ENCODE measurements around the gene GLRX3.
A peak's percentile ranks its signal among the peaks of the same experiment; 100 is the strongest.

The GLRX3 gene

DNA sequence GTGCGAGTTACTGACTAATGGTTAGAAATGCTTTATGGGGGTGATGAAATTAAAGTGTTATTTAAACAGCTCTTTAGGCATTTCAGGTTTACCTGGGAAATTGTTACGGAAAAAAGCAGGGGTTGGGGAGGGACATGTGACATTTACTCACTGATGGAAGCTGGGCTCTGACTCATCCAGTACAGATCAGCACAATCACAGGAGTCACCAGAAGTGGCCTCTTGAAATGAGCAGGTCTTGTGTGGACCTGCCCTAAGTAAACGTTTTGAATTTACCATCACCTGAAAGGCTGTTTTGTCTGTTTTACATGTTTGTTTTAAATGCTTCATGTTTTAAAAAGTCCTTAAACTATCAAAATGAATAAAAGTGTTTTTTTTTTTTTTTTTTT is 2.3 kb downstream of the GLRX3 start:
- no peak for DNase-seq

DNA sequence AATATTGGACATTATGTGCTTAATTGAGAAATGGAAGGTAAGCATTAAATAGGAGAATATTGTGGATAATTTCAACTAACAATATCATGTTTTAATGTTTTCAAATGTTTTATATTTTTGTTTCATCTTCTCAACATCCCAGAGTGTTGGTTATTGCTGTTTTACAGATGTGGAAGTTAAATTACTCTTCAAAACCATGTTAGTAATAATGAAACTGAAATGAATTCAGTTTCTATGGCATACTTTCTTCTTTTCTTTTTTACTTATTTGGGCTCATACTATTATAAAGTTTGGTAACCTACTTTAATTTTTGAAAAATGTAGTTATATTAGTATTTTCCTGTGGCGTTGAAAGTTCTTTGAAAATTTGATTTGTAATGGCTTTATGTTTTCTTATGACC is 4.2 kb downstream of the GLRX3 start:
- no peak for DNase-seq

DNA sequence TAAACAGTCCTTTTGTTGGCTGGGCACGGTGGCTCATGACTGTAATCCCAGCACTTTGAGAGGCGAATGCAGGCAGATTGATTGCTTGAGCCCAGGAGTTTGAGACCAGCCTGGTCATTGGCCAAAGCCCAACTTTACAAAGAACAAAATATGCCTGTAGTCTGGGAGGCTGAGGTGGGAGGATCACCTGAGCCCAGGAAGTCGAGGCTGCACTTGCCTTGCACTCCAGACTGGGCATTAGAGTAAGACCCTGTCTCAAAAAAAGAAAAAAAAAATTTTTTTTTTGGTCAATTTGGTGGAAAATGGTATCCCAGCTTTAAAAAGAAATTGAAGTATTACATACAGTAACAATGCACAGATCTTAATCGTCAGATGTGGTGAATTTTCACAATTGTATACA is 4.8 kb downstream of the GLRX3 start:
- DNase-seq: no peak

DNA sequence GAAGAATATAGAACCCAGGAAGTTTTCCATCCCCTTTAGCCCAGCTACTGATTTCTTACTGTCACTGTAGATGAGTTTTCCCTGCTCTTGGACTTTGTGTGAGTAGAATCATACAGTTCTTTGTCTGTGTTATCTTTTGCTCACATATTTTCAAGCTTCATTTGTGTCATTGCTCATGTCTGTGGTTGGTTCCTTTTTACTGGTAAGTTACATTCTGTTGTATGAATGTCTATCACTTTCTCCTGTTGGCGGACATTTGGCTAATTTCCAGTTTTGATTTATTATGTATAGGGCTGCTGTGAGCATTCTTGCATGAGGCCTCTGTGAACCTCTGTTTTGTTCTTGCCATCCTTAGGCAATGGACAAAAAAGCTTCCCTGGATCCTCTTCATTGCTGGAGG is 5.3 kb downstream of the GLRX3 start:
- peak; percentile 50 for DNase-seq

DNA sequence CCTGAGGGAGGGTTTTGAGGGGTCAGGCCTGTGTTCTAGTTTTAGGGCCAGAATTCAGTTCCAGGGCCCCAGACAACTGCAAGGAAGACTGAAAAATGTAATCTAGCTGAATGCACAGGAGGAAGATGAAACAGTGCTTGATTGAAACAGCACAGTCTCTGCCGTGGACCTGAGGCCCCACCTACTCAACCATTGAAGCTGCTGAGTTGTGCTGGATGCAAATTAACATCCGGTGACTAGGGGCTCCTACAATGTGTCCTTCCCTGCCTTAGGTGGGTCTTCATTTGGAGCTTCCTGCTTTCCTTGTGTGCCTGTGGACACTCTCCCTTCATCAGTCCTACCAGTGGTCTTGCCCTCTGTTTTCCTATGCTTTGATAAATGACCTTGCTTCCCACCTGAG is 5.7 kb downstream of the GLRX3 start:
- DNase-seq: no peak

DNA sequence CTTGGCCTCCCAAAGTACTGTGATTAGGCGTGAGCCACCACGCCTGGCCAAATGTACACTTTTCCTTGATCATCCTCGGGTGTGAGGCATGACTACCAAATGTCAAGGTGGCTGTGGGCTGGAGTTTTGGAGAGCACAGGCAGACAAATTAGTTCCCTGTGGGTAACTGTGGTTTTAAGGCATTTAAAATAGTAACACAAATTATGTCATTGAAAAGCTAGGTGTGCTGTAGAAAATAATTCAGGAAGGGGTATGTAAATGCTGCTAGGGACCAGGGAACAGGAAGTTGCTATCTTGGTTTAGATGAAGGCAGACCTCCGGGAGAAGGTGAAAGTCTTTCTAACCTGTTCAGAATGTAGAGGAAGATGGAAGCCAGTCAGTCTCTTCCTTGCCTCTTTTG is 9.9 kb downstream of the GLRX3 start:
- no peak for DNase-seq

DNA sequence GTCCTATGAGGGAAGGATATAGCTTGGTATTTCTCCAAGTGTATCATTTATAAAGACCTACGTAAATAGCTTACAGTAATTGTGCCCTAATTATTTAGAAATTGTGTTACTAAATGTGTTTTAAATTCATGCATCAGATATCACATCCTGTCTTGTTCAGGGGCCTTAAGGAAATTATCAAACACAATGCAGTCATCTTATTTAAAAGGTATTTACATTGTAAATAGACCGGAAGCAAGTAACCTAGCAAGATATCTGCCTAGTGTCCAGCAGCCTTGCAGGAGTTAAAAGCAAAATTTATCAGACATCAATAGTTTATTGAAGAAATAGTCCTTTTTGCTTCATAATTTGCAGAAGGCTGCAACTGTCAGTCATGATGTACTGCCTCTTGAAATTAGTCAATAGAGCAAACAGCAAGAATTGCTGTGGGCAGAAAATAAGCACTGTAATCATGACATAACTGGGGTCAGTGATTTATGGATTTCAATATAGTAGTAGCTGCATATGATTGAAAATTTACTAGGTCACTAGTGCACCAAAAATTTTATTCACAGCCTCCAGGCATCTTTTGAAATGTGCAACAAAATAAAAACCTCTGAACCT is 23.1 kb downstream of the GLRX3 start:
- DNase-seq: no peak

DNA sequence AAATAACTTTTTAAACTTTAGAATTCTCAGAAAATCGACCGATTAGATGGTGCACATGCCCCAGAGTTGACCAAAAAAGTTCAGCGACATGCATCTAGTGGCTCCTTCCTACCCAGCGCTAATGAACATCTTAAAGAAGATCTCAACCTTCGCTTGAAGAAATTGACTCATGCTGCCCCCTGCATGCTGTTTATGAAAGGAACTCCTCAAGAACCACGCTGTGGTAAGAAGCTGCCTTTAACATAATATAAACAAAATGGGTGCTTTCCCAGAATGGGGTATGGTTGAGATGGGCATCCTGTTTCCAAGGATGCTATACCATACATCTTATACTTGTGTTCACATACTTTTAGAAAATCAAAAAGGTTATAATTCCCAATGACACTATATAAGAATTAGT is 24.6 kb downstream of the GLRX3 start:
- DNase-seq: no peak

DNA sequence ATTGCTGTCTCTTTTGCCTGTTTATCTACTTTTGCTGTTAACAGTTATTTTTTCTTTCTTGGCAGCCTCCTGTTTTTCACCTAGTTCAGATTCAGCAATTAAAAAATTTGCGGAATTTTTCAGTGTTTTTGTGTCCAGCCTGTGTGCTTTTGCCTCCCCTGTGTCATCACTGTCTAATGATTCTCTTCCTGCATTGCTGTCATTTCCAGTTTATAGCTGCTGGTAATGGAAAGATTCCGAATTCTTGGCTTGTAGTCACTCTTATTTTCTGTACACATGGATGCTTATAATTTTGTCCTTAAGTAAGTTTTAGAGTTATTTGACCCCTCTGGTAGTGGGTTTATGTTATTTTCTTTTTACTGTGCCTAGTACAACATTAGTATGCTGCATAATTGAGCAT is 25.1 kb downstream of the GLRX3 start:
- no peak for DNase-seq

DNA sequence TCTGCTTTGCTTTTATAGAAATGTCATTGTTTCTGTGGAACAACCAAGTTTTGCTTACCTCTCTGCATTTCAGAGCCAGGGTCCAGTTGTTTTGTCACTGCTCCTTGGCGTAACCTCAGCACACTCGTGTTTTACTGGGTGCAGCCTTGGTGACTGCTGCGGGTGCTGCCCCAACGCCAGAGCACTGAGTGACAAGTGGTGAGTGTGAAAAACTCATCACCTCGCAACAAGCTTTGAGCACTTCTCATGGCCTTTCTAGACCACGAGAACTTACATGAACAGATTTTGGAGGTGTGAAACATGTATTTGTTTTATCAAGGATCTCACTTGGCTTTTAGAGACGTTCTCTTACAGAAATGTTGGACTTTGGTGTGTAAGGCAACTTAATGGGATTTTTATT is 31.0 kb downstream of the GLRX3 start:
- no peak for DNase-seq

DNA sequence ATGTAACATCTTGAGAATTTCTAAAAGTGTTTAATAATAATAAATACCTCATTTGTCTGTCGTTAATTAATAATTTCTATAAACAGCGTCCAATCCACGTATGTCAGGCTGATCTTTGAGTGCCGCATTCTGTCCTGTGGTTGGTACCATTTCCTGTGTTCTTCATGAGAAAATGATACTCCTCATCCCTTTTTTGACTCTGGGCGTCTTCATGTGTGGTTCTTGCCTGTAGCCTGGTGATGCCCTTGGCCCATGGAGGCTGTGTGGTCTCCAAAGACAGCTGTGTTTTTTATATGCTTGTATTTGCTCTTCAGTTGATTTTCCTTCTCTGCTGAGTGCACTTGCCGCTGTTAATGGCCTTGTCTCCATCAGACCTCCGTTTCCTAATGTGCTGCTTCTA is 31.5 kb downstream of the GLRX3 start:
- no peak for DNase-seq

DNA sequence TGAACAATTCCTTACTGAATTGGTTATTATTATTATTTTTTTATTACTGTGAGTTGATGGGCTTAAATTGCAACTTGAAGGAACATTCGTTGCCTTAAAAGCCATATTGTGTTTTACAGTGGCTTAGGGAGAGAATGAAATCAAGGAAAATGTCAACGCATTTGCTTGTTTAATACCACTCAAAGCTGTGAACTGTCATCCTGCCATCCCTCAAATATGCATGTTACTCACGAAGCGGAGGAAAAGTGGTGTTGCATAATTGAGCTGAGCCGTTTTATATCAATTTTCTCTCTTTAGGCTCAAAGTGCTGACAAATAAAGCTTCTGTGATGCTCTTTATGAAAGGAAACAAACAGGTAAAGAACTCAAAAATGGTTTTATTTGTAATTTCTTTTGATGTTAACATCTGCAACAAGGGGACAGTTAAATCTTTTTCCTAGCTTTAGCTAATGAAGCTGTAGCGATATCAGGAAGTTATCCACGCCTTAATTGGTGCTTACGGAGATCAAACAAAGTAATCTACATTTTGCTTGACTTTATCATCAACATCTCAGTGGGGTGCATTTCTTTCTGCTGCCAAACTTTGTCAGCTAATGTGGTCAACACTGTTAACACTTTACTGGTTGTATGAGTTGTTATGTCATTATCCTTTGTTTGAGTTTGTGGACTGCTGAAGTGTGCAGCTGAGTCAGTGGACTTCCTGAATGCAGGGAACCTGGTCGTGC is 33.1 kb downstream of the GLRX3 start:
- peak; percentile 40 for DNase-seq

DNA sequence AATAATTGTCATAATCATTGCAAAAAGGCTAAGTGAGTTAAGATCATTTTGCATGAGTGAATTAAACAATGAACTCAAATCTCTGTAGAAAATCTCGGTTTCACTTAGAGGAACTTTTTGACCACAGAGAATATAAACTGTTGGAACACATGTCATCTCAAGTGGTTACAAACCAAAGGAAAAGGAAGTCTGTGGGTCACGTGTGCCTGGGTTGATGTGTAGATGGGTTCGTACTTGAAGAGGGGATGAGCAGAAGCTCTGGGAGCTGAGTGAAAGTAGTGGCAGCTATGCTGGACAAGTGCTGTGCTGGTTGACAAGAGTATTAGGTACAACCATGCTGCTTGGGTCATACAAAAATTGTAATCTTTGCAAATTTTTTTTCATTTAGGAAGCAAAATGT is 35.0 kb downstream of the GLRX3 start:
- no peak for DNase-seq

DNA sequence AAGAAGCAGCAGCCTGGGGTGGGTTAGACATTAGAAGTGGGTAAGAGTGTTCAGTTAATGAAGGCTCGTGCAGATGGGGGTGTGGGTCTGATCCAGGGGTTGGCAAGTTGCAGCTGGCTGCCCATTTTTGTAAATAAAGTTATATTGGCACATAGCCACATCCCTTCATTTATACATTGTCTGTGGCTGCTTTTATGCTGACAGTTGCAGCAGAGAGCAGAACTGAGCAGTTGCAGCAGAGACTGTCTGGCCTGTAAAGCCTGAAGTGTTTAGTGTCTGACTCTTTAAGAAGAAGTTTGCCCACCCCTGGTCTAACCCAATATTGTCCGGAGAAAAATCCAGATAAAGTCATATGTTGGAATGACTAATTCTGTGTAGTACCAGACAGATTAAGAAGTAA is 38.1 kb downstream of the GLRX3 start:
- no peak for DNase-seq

DNA sequence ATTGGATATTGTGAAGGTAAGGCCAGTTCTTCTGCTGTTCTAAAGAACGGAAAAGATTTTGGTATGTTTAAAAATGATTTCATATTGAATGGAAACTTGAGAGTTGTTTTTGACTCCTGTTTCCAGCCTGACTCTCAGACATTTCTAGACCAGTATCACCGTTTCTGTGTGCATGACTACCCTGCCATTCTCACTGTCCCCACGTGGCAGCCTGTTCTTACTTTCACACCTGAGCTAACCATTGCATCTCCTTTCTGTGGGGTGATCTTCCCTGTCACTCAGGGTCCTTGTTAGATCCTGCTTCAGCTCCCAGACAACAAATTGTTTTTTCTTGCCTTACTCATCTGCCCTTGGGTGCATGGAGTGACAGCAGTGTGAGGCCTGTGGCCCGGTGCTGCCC is 38.9 kb downstream of the GLRX3 start:
- DNase-seq: no peak

DNA sequence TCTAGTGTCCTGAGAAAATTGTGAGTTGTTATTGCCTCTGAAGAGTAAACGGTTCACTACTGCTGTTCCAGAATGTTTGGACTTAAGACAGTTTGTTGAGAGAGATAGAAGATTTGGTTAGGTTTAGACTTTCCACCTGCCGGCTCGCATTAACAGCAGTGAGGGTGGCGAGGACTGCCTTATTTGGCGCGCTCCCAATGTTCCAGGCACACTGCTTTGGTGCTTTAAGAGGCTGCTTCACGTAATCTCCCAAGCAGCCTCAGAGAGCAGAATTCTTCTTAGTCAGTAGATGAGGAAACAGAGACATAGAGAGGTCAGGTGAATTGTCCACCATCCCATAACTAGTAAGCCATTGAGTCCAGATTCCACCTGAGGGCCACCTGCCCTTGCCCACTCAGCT is 41.1 kb downstream of the GLRX3 start:
- DNase-seq: no peak

DNA sequence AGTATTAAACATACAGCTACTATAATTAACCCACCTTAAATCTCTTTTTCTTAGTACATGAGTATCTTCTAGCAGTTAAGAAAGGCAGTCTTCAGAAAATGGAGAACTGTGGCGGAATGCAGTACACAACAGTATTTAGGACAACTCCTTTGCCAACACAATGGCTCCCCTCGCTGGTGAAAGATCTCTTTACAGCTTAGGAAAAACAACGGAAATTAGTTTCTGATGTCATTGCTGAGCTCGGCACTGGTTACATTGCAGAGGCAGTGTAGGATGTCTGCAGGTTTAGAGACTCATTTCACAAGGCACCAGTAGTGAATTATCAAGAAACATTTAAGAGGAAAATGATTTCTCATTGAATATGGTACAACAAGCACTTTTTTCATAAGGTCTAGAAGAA is 43.4 kb downstream of the GLRX3 start:
- peak; percentile 64 for DNase-seq

DNA sequence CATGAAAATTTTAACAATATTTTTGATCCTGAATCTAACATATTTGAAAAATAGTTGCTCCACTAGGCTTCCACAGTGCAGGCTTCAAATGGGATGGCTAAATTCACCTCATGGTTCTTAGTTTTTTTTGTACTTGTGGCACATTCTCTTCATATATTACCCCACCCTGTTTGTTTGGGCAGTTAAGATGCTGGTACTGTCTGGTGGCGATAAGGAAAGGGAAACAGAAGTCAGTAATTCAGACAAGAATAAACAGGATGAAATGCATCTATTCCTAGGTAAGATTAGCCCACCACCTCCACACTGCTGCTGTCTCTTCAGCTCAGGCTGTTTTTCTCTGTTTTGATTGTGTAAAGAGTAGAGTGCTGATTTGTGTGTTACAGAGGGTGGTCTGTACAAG is 44.2 kb downstream of the GLRX3 start:
- DNase-seq: no peak

DNA sequence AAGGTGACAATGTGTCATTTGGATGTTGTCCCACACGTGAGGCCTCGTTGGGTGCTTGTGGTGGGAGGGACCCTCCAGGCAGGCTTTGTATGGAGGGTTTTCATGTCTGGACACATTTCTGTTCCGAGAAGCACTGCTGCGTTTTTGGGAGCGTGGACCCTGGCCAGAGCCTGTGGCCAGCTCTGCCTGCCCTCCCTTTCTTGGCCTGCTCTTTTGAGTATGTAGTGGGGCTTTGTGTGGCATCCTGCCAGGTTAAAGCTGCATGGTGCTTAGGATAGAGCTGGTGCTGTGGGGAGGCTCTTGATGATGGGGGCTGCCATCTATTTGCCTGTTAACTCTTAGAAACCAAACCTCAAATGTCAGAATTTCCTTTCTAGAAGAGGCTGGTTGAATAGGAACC is 45.7 kb downstream of the GLRX3 start:
- DNase-seq: no peak

DNA sequence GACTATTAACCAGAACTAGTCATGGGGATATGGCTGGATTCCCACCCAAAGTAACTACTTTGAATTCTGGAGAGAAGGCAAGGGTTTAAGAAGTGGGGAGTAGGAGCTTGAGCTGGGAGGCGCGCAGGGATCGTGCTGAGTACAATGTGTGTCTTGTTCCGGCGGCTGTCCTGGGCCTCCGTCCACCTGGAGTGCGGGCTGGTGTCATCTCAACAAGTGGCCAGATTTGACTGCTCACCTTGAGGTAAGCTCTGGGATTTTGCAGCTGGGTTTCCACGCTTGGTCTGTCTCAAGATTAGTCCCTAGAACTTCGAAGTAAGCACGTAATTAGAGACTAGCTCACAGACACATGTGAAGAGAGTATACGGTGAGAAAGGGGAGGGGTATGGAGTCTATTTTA is 49.4 kb downstream of the GLRX3 start:
- no peak for DNase-seq

DNA sequence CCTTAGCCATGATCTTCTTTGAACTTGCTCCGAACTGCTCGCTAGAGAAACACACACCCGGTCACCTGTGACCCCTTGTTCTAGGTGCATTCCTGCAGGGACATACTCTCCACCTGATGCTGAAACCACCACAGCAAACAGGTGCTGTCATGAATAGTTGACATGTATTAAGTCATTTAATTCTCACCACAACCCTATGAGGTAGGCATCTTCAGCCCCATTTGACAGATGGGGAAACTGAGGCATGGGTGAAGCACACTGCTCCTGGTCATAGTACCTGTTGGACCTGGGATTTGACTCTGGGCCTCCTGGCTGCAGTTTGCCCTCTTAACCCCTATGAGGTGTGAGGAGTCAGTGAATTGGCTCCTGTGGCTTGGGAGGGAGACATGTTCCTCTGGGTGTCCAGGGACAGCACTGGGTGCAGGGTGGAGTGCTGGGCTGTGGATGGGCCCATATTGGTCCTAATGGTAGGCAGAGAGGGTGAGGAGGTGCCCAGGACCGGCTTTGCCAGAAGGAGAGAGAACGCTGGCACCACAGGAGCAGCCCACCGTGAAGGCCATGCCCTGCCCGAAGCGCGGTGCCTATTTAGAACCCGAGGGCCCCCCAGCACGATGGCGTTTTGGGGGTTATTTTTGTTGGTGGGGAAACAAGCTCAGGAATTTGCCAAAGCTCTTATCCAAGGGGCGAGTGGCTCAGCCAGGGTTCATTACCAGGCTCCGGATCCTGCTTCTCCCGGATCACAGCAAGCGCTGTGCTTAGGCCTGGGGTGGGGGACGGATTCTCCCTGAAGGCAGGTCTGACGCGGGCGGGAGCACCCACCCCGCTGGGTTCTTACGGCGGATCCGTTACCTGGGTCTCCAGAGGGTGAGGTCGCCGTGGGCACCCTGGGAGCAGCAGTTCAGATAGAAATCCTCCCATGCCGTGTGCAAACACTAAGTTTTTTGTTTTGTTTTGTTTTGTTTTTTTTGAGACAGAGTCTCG is 52.3 kb downstream of the GLRX3 start:
- no peak for DNase-seq

DNA sequence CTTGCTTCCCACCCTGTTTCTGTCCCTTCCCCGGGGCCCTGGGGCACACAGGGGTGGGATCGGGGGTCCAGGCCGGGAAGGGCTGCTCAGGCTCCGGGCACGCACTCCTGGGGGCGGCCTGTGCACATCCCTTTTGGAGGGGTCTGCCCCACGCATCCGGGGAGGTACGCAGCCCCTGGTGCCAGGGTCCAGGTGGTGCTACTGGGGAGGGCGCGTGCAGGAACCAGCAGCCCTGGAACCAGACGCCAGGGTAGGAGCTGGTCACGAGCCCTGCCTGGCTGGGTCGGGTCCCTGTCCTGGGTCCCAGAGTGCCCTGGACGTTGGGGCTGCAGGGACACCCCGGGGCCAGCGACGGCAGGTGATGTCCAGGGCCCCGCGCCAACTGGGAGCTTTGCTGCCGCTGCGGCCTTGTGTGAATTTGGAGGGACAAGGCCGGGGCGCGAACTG is 53.4 kb downstream of the GLRX3 start:
- no peak for DNase-seq

DNA sequence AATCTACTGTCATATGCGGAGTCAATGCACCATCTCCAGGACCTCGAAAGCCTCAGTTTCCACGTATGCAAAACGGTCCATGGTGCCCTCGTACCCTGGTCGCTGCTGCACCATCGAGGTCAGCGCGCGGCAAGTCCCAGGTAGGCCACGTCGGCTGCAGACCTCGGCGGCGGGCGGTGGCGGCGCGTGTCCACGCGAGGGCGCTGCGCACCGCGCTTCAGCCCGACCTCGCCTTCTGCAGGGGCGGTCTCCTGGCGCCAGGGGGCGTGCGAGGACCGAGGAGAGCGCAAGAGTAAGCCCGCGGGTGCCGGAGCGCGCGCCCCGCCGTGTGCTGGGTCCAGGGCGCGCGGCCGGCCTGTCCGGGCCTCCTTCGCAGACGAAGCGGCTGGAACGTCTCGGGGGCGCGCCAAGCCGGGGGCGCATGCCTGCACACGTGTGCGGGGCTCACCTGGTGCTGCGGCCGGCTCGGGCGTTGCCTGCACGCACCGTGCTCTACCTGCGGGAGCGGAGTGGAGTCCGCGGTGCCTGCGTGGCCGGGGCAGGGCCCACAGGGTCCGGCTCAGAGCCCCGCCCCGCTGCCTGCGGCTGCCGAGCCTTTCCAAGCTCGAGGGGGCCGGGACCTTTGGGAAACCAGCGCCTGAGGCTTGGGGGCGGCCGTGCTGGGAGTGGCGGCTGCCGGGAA is 54.0 kb downstream of the GLRX3 start:
- peak; percentile 81 for DNase-seq

Measured in fibroblast of upper back skin (primary cell).